HL-60/S4 treated with phorbol 12-myristate 13-acetate at 8.2 ng/mL for 4 days and 3 days (cell line): ENCODE data around the gene COBL.

Experiments
- in situ Hi-C: fragments of 300-500 bp; cut with MboI; formaldehyde crosslinking; loops from 2 replicates; pipeline ENCODE4 v1.15.0; 2022; ENCODE audit warnings: low sequenced_read_pairs

The COBL gene

DNA sequence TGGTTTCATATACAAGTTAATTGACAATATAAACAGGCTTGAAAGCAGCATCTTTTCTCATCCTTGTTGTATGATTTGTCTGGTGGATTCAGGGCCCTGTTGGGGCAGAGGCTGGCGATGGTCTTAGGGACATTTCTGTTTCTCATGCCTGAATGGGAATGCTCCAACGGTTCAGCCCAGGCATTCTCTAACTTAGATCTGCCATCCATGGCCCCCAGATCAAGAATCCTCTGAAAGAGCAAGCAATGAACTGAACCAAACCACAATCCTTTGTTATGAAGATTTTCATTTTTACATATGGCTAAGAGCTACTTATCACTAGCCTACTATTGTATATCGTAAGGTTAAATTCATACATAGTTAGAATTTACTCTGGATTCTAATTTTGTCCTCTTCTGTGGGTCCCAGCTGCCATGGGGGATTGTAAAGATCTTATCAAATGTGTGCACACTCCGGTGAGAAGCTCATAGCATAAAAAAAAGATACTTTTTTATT lies 163.9 kb downstream of the COBL start:
- in situ Hi-C loops, result loop anchor here (25.0 kb wide), 1 partner anchor 690 kb away; the partner anchor contains the start of gene FIGNL1

DNA sequence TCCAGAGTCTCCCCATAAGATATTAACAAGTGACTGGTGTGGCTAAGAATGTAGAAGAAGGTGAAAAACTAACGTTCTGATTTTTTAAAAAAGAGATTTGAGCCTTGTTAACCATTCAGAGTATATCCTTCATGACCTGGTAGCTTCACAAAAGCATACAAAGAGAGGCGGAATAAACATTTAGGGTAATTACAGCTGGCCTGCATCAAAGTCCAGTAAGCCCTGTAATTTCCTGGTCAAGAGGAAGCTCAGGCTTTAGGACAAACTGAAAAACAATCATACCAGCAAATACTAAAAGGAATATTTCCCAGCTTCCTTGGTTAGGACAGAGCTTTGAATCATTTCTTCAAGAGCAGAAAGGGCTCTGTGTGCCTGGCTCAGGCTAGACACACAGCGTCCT lies 165.2 kb downstream of the COBL start:
- in situ Hi-C loops, result loop anchor here (25.0 kb wide), 1 partner anchor 689 kb away; the partner anchor contains the start of gene FIGNL1

- in situ Hi-C loops, result loop anchor here (25.0 kb wide), 1 partner anchor 688 kb away; the partner anchor contains the start of gene FIGNL1
Observed at GRCh38 chr7:51150193-51150592, 166.4 kb downstream of the COBL start.

GRCh38 chr7:51148216-51148615 lies 168.4 kb downstream of the COBL start:
- in situ Hi-C loops, result no loop called here

- in situ Hi-C loops, result no loop called here
Observed at GRCh38 chr7:51146816-51147586, 169.6 kb downstream of the COBL start.

- in situ Hi-C loops, result no loop called here
Observed at GRCh38 chr7:51144178-51144577, 172.4 kb downstream of the COBL start.

DNA sequence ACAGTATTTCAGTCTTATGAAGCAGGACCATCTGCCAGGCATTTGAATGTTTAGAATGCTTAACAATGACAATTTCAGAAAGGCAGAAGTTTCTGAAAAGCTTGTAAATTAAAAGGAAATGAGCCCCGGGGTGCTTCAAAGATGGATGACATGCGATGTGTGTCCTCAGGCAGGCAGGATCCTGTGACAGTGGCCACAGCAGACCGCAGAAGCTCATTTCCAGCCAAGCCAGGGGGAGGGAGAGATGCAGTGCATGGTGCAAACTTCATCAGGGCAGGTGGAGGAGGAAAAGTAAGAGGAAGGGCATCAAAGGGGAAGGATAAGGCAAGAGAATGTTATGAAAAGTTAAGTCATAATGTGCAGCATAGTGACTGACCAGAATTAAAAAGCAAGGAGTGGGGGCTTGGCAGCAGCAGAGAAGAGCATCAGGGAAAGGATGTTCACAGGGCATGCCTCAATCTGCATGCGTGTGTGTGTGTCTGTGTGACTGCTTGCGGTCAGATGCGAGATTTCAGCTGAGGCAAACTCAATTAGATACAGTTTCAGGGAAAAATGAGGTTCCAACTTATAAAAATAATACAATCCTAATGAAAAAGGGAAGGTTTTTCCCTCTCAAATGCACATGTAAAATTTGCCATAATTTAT lies 173.7 kb downstream of the COBL start:
- in situ Hi-C loops, result no loop called here

GRCh38 chr7:51141451-51142003 lies 175.1 kb downstream of the COBL start:
- in situ Hi-C loops, result no loop called here

DNA sequence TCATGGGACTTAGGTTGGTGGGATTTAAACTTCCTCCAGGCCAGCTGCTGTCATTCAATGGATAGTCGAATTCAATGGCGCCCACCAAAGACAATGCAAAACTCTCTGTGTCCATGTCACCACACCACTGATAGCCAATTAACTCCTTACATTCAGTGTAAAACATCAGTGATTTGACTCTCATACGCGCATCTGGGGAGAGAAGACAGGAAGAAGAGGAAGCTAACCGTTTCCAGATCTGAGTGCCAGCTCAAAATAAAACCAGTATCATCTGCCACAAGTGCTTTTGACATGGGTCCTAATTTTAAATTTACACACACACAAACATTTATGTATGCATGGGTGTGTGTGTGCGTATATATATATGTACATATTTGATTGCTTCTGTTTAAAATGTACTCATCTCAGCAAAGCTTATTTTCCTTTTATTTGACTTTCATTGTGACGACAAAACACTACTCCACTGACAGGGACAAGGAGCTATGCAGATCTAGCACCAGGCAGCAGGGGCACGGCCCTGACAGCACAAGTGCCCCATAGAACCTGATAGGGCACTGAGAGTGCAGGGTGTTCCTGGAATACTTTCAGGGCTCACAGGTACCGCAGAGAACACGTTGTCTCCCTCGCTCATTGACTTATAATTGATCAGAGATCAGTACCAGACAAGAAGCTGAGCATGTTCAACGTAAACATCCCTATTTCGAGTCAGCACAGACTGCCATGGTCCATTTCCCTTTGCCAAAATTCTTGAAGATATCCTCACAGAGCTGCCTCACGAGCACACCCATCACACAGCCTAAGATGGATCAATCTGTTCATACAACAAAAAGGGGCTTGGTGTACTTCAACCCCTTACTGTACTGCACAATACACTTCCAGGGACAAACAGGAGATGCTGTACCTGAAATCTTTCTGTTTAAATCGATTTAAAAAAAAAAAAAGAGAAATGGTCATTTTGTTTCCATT lies 176.1 kb downstream of the COBL start:
- in situ Hi-C loops, result no loop called here

GRCh38 chr7:51139796-51140195 lies 176.8 kb downstream of the COBL start:
- in situ Hi-C loops, result no loop called here

DNA sequence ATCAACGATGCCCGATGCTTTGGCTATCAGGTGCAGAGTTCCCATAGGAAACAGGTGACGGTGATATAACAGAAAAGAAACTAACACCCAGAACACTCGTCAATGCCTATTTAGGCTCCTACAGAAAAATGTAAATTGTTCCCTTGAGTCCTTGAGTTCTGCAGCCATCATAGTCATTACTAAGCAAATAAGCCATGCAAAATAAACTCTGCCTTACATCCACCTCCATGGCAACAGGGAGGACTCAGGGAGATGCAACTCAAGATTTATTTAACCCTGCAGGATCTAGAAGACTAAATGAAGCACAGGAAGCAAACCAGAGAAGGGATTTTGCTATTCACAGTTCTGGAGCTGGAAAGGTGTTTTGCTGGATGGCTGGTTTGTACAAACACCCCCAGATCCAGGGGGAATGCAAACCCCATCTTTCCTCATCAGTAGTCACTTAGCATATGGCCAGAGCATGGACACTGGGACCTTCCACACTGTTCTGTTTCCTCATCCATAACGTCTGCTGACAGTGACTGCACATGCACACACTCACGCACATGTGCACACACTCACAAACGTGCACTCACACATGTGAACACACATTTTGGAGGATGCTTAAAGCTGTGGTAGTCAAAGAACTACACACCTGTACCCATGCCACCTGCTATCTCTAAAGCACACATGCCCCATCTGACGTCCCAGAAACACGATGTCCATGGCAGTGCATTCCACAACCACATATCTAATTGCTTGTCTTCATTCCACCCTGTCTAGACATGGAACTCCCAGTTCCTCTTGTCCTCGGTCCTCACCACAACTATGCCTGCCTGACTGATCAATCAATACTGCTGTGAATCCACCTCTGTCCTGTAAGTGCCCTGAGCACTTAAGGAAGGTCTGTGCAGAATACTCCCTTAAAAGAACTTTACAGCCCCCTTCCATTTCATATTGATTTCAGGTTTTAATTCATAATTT lies 178.2 kb downstream of the COBL start:
- in situ Hi-C loops, result no loop called here

GRCh38 chr7:51135576-51135975 lies 181.0 kb downstream of the COBL start:
- in situ Hi-C loops, result no loop called here

GRCh38 chr7:51134013-51134441 lies 182.6 kb downstream of the COBL start:
- in situ Hi-C loops, result no loop called here

- in situ Hi-C loops, result no loop called here
Observed at GRCh38 chr7:51132661-51133060, 183.9 kb downstream of the COBL start.

GRCh38 chr7:51129527-51130472 lies 186.8 kb downstream of the COBL start:
- in situ Hi-C loops, result no loop called here

DNA sequence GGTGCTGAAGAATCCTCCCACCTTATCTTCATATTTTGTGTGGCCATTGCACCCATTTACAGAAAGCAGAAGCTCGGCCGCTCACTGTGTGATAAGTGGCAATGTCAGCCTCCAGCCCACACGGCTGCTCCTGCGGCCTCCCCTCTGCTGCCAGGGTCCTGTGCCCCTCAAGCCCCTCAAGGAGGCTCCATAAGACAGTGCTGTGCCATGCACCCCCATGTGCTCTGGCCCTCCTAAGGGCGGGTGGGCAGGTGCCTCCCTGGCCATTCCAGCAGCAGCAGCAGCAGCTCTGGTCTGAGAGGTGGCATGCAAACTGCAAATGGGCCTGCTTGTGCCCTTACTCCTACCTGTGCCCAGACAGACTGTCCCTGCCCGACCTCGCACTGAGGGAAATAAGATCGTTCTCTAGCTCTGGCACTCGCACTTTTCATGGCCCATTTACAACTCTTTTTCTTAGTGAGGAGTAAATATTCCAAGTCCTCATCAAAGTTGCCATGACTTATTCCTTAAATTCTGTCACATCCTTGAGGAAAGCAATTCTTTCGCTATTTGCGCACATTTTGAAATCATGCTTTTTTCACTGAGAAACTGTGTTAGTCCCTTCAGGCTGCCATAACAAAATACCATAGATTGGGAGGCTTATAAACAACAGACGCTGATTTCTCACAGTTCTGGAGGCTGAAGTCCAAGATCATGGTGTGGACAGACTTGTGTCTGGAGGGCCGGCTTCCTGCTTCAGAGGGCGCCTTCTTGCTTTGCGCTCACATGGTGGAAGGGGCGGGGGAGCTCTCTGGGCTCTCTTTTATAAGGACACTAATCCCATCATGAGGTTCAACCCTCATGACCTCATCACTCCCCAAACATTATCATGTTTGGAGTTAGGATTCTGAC lies 187.8 kb downstream of the COBL start:
- in situ Hi-C loops, result no loop called here

DNA sequence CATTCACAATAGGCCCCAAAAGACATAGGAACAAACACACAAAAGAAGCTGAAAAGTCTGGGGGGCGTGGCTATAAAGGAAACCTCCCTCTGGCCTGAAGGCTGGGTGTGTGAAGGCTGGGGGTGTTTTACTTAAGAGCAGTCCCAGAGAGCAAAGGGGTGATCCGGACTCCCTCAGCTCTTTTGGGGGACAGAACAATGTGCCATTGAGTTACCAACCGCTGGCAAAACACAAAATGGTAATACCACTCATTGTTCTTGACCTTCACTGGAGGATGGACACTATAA lies 189.0 kb downstream of the COBL start:
- in situ Hi-C loops, result no loop called here
